HG03135 (cell line): Measurements from ENCODE around the gene C20orf141.
"Not testable (repeated sequence)": the region's sequence is repeated elsewhere in the genome, so short reads cannot be mapped to it uniquely, and the experiment has no call there.

Source experiments
- ATAC-seq: cut with Tn5 transposase; IDR thresholded peaks from one replicate; pipeline ENCODE4 v1.9.1; 2021; ENCODE audit warnings: mild to moderate bottlenecking, moderate library complexity; ENCODE audit not compliant: unreplicated experiment

Gene C20orf141

DNA sequence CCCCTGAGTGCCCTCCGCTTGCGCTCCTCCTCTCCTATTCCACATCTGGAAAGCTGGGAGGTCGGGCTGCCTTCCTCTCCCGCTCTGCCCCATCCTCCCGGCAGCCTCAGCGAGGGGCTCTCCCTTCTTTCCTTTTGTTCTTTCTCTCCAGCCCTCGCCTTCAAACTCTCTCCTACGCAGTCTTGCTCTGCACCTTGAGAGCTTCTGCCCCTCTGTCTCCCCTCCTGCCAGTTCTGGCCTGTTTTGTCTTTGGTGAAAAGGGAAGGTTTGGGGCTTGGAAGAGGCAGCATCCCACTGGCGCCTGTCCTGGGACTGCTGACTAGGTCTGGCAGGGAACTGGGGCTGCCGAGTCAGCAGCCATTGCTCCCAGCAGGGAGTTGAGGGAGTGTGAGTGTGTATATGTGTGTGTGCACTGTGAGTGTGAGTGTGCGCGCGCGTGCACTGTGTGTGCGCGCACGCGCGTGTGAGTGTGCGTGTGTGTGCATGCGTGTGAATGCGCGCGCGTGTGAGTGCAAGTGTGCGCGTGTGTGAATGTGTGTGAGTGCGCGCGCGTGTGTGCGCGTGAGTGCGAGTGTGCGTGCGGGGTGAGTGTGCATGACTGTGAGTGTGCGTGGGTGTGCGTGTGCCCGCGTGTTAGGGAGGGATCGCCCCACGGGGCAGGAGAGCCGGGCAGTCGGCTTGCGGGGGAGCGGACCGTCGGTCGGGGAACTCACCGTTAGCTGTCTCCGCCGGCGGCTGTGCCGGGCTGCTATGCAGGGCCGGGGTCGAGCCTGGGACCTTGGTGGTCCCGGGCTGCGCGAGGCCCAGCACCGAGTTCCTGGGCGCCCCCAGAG, 14.9 kb upstream of the C20orf141 start:
- ATAC-seq: no peak

DNA sequence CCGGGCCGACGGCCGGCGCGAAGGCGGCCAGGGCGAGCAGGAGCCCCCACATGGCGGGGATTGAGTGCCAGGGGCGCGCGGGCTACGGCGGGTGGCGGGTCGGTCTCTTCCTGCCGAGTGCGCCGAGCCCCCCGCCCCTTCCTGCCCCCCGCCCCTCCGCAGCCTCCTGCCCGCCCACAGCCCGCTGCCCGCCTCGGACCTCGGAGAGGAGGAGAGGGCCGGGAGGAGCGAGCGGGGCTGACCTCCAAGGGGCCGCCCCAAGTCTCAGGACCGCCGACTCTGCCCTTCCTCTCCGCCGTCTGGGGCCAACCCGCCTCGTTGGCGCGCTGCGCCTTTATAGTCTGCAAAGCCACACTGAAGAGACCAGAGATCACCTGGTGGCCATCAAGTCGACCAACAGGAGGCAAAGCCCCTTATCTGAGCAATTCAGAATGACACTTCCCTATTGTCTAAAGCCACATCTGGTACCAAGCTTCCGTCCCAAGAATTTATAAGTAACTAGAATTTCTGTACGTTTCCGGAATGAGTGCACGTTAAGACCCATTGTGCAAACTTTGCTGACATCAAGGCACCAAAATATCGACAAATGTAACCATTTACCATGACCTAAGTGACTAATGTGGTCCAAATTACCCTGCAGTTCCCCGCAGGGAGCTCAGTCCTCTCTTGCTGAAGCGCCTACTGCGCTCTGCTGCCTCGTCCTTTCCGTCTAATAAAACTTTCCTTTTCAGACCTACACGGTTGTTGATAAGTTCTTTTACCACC, 14.1 kb upstream of the C20orf141 start, which contains the start of gene CPXM1:
TSS of gene CPXM1 (minus strand) at position 107 of the 765 bp plus-strand sequence. CDS start at position 52, 55 bp downstream.
- peak; percentile 76 for ATAC-seq

- ATAC-seq: no peak
Observed at GRCh38 chr20:2801286-2801728, 13.5 kb upstream of the C20orf141 start.

DNA sequence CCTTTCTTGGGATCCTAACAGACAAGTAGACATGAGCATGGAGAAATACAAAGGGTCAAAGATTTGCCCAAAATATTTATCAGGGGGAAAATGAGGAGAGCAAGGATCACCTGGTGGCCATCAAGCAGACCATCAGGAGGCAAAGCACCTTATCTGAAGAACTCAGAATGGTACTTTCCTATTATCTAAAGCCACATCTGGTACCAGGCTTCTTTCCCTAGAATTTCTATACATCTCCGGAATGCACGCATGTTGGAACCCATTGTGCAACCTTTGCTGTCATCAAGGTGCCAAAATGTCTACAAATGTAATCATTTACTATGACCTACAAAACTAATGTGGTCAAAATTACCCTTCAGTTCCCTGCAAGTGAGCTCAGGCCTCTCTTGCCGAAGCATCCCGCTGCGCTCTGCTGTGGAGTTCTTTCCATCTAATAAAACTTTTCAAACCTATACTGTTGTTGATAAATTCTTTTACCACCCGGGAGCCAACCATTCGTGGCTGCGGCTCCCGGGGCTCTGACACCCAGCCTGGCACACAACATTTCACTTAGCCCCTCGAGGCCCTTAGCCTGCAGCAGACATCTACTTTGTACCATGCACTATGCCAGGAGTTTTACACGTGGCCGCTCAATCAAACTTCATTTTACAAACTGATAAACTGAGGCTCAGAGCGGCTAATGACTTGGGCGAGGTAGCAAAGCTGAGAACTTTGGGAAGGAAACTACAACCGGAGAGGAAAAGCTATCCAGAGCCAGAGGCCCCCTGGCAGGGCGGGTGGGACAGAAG, 10.6 kb upstream of the C20orf141 start:
- no peak for ATAC-seq

- no peak for ATAC-seq
Observed at GRCh38 chr20:2804852-2805688, 9.7 kb upstream of the C20orf141 start.

DNA sequence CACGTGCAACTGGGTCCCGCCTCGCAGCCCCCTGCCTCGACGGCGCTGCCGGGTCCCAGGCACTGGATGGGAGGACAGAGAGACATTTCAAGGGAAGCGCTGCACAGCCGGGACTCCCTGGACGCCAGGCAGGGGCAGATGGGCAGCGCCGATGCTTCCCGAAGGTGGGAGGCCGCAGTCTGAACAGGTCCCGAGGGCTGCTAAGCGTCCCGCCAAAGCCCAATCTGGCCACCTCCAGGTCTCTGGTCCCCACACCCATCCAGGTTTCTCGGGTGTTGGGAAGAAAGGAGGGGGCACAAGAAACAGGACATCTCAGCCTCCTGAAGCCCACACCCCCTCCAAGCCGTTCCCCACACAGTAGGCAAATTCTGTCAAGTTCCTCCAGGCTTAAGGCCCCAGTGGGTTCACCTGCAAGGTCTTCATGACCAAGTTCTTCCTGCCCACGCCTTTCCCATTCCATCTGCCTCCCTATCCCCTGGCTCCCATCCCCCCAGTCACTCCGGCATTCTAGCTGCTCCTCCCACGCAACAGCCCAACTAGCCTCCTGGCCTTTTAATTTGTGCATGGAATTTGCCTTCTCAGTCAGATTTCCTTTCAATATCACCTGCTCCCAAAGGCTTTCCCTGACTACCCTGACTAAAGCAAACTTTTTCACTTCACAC, 9.0 kb upstream of the C20orf141 start:
- ATAC-seq: no peak

DNA sequence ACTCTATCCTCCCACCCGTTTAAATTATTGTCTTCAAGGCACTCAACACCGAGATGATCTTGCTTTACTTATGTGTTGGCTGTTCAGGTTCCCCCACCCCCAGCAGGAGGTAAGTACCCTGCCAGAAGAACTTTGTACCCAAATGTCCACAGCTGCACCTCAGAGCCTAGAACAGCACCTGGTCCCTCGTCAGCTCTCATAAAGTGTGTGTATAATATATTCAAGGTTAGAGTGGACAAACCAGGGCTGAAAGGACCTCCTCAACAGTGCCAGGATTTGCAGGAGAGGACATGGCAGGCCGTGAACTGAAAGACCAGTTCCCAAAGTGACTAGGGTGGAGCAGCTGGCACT, 8.5 kb upstream of the C20orf141 start:
- ATAC-seq: no peak

DNA sequence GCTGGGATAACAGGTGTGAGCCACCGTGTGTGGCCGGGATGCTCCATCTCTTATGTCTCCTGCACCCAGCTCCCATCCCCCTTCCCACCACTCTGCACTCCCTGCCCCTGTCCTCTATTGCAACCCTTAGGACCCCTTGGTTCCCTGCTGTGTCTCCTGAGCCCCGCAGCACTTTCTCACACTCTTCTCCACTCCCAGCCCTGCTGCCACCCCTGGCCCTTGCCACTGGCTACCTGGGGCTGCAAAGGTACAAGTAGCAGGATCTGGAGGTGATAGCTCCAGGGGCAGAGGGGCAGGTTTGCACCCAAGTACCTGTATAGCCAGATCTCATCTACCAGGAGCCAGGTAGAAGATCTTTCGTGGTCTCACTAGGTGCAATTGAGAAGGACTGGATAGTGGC, 7.8 kb upstream of the C20orf141 start:
- ATAC-seq: no peak

DNA sequence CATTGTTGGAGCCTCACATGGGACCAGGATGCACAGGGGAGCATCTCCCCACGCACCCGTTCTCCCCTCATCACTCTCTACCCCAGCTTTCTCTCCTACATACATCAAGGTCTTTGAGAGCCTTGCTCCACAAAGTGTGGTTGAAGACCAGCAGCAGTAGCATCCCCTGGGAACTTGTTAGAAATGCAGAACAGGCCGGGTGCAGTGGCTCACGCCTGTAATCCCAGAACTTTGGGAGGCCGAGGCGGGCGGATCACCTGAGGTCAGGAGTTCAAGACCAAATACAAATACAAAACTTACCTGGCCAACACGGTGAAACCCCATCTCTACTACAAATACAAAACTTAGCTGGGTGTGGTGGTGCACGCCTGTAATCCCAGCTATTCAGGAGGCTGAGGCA, 6.9 kb upstream of the C20orf141 start:
- ATAC-seq: not testable (repeated sequence)

GRCh38 chr20:2809690-2810089, 5.1 kb upstream of the C20orf141 start:
- ATAC-seq: no peak

DNA sequence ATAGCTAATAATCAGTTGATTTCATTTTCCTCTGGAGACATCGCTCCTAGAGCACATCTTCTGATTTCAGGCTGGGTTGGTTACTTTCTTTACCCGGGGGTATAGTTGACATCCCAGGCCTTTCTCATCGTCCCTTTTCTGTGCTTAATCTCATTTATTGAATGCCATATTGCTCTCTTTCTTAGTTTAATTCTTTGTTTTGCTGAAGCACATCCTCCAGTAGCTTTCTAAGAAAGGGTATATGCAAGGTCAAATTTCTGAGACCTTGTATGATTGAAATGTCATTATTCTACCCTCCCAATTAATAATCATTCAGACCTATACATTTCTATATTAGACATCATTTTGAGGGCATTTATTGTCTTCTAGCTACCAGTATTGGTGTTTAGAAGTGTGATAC, 2.6 kb upstream of the C20orf141 start:
- no peak for ATAC-seq

DNA sequence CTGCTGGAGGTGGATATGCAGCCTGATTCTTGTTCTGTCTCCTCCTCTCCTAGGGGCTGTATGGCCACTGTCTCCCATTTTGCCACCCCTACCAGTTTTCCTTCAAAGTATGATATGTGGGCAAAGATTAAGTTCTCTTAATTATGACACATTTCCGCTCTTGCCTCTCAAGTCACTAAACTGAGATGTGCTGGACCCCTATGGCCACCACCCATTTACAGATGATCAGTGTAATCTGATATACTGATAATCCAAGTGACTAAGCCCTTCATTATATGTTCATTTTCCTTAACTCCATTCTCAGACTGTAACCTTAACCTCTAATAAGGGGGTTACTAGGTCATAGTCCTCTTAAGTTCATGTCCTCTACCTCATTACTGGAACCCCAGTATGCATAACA, 711 bp upstream of the C20orf141 start:
- no peak for ATAC-seq

- no peak for ATAC-seq
Observed at GRCh38 chr20:2815242-2815900, 584 bp downstream of the C20orf141 start.

- no peak for ATAC-seq
Observed at GRCh38 chr20:2816030-2816582, 1.3 kb downstream of the C20orf141 start, which contains the start of gene TMEM239. TSS of gene TMEM239 (plus strand) at chr20:2816364. CDS start at chr20:2816555, 191 bp downstream.

- no peak for ATAC-seq
Observed at GRCh38 chr20:2816583-2817340, 2.0 kb downstream of the C20orf141 start.

DNA sequence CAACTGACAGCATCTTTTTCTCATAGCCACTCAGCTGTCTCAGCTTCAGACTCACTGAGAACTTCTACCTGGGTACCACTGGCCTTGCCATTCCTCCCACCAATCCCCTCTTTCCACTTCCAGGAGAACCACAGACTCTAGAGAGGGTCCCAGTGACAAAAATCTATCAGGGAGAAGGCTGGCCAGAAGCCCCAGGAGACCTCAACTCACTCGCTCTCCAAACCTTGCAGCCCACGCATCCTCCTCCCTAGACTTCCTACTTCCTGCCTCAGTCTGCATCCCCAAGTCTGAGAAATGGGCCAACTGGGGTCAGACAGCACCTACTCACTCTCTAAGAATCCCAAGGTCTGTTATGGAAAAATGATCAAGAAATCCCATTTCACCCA, 2.5 kb downstream of the C20orf141 start:
- ATAC-seq: no peak

DNA sequence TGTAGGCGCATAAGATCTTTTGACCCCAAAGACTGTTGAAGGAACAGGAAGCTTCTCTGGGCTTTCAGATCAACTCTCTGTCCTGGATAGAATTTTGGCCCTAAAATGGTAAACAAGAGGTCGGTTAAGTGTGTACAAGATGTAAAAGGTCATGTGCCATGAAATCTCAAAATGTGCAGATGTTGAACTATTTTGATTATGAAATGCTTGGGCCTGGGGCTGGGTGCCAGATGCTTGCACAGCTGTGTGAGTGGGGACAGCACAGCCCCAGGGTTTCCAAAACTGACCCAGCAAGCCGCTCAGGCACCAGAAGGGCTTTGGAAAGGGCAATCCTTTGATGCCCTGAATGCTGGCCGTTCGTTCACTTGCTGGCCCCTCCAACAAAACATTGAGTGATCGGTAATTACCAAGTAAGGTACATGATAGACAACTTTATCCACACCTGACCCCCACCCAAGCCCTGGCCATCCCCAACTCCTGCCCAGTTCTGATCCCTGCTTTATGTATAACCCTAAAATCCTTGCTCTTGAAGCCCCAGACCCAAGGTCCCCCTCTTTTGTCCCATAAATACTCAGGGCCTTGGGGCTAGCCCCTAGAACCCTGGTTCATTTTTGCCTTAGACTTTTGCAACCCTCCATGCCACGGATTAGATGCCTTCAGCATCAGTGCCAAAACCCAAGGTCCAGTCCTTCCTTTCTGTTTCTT, 3.3 kb downstream of the C20orf141 start:
- ATAC-seq: no peak
